HG02759 (cell line): ENCODE results near the gene GNG12.

Source experiments
- ATAC-seq: cut with Tn5 transposase; IDR thresholded peaks from one replicate; pipeline ENCODE4 v1.9.1; 2021; ENCODE audit warnings: mild to moderate bottlenecking, moderate library complexity; ENCODE audit not compliant: unreplicated experiment

Gene GNG12

DNA sequence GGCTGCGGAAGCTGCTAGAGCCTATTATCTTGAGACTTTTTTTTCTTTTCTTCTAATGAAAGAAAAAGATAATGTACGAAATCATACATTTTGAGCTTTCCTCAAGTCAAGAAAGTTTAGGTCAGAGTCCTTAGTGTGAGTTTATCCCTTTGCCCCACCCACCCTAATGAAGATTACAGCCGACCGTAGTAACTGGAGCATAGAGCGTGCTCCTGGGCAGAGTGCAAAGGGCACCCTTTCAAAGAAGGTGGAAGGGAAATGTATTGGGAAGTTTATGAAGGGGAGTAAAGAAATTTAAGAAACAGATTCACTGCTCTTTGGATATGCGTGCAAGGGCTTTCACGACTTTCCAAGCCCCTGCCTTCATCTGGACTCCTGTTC lies 17.2 kb downstream of the GNG12 start:
- no peak for ATAC-seq

DNA sequence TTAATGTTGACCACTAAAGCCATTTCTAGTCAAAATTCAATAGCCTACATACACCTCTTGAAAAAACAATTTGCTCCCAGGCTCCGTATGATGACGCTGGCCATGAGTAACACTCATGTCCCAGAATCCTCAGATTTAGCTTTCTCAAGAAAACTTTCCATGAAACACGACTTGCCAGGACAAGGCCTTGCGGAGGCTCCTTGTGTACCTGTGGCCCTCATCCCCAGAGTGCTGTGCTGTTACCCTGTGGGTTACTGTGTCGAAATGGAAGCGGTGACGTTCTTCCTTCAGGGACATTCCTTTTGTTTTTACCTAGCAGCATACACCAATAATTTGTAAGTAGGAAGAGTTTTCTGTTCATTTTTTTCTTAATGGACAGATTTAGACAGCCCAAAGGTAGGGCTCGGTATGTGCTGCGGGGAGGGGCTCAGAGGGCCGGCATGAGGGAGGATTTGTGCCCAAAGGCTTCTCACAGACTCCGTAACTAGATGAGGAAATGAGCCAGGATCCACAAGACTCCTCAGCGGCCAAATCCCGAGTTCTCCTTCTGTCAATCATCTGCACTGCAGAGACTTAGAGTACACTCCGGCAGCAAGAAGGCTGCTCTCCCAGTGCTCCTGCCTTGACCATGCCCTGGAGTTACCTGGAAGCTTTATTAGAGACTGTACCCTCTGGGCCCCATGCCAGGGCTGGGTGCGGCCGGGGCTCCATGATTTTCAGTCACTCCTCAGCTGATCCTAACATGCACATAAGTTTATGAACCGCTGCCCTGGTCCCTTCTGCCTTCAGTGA lies 17.8 kb downstream of the GNG12 start:
- ATAC-seq, result no peak

- ATAC-seq, result no peak
Observed at GRCh38 chr1:67814121-67814772, 19.0 kb downstream of the GNG12 start.

DNA sequence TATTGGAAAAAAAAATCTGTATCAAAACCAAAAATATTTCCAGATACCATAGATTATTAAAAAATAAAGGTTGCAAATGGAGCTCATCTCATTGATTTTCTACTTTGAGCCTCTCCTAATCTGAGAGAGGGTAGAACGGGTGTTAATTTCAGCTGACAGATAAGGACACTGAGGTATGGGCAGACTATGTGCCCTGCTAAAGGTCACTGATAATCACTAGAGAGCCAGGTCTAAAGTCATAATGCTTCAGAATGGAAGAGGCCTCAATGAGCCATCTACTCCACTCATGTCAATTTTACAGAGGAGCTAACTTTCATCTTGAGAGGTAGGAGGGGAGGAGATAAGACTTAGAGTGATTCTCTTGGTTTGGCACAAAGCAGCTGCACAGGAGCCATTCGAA lies 21.0 kb downstream of the GNG12 start:
- no peak for ATAC-seq

GRCh38 chr1:67811781-67812180 lies 21.5 kb downstream of the GNG12 start:
- no peak for ATAC-seq

DNA sequence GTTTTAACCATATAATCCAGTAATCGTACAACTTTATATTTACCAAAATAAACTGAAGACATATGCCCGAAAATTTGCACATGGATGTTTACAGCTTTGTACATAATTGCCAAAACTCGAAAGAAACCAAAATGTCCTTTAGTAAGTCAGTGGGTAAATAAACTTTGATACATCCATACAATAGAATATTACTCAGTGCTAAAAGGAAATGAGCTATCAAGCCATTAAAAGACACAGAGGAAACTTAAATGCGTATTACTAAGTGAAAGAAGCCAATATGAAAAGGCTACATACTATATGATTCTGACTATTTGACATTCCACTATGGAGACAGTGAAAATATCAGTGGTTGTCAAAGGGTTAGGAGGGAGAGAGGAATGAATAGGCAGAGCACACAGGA lies 23.4 kb downstream of the GNG12 start:
- no peak for ATAC-seq

GRCh38 chr1:67807282-67807681 lies 26.0 kb downstream of the GNG12 start:
- ATAC-seq, result no peak

- ATAC-seq, result no peak
Observed at GRCh38 chr1:67804710-67805109, 28.6 kb downstream of the GNG12 start.

GRCh38 chr1:67803380-67804279 lies 29.6 kb downstream of the GNG12 start:
- no peak for ATAC-seq

- no peak for ATAC-seq
Observed at GRCh38 chr1:67802565-67802964, 30.7 kb downstream of the GNG12 start.

GRCh38 chr1:67801903-67802302 lies 31.4 kb downstream of the GNG12 start:
- ATAC-seq, result no peak

GRCh38 chr1:67795179-67795912 lies 37.9 kb downstream of the GNG12 start:
- no peak for ATAC-seq

DNA sequence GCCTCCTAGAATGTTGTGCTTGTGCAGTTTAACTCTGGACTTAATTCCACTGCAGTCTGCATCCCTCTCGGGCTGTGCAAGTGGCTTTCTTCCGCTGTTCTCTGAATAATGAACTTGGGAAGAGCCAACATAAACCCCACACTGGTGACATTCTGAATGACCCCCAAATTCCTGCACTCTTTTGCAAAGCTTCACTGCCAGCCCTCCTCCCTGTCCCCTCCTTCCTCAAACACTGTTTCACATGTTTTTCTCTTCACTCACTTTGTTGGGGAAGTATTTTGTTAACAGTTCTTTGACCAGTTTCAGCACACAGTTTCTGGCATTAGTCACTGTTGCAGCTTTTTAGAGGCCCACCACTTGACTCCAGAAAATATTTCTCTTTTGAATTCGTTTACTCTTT lies 39.7 kb downstream of the GNG12 start:
- ATAC-seq, result no peak

DNA sequence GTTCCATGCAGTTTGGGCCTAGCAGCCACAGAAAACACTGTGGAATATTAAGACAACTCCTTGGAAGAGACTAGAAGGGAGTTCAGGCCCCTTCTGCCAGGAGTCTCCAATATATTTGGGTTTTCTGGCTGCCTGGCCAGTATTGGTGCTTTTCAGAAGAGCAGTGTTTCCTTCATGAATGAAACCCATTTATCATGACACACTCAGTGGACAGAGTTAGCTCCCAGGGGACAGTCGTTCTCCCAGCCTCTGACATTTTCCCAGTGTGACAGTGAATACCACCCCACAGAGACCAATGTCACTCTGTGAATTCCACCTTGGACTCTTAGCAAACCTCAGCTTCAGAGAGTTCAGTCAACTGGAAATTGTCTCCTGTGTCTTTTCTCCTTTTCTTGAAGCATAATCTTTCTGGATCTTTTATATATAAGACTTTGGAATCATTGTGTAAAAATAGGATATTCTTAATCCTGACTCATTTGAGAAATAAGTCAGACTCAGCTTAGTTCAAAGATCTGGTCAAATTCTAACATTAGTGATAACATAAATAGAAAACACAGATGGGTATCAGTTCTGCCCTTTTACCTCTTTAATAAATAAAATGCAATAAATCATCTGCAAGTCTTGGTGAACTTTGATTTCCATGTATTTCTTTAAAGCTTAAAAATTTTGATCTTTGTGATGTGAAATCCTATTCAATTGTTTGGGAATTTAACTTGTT lies 40.4 kb downstream of the GNG12 start:
- ATAC-seq, result no peak

DNA sequence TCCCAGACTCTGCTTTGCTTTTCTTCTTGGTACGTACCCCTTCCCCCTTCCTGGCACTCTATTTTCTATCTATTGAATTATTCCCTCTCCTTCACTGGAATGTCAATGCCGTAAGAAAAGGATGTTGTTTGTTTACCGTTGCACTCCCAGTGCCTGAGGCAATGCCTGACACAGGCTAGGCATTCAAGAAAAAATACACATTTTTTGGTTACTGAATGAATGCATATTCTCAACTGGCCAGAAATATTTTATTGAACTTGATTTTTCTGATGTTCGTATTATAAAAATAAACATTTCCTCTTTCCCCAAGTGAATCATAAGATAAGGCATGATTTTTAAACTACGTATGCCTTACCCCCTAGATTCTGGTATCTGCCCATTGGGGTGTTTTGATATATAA lies 41.2 kb downstream of the GNG12 start:
- no peak for ATAC-seq

DNA sequence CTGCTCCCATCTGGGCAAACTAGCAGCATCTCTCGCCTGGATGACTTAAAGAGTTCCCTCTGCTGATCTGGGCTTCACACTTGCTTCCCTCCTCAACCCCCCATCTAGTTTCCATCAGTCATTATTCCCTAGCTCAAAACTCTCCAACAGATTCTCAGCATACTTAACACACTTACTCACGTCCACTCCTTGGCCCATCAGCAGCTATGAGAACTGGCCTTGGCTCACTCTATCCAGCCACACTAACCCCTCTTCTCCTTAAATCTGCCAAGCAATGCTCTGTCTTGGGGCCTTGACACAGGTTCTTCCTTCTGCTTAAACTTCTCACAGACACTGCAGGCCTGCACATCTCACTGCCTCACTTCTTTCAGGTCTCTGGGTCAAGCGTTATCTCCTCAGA lies 41.6 kb downstream of the GNG12 start:
- ATAC-seq, result no peak

- ATAC-seq, result no peak
Observed at GRCh38 chr1:67791261-67791660, 42.0 kb downstream of the GNG12 start.

DNA sequence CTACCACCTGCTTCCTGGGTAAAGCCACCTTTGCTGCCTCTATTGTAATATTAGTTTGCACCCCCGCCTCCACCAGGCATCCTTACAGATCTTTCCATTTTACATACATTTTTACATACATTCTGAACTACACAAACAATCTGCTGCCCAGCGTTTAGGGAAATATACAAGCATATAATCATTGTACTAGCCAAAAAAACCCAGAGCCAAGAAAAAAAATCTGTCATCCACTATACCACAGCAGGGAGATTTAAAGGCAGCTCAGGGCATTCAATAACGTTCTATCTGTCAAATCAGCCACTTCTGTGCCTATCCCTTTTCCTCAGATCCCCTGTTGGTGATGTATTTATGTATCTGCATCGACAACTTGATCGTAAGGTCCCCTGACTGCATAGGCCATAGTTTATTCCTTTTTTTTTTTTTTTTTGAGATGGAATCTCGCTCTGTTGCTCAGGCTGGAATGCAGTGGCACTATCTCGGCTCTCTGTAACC lies 43.0 kb downstream of the GNG12 start:
- ATAC-seq, result no peak

DNA sequence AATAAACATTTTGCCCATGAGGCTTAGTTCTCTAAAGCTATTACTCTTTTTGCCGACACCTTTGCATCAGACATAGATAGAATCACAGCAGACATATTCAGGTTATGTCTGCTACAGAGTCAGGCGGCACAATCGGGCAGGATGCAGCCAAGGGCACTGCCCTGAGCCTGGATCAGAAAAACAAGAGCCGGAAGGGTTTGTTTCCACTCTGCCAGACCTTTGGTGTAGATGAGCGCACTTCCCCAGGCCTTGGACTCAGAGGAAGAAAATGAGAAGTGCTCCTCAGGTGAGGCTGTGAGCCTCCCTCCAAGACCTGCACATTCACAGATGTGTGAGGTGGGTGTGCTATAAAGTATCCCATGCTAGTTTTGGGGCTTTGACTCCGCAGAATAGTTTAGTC lies 43.7 kb downstream of the GNG12 start:
- ATAC-seq, result no peak

DNA sequence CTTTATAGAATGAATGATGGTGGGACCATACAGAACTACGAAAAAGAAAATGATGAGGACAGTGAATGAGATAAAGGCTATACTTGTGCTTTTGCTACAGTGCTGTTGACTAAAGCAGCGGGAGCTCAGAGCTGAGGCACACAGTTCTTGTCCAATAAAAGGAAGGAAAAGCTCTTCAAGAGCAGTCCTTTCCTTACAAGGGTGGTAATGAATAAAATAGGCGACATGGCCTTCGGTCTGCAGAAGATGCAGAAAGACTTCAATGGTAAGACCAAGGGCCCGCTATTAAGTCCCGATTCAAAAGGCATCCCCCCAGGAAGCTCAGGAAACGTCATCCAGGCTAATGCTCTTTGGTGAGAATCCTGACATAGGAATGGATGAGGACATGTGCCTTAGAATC lies 44.4 kb downstream of the GNG12 start:
- no peak for ATAC-seq
